Naive thymus-derived CD4-positive, alpha-beta T cell (primary cell): ENCODE data around the gene TXNL1. TPM values are rescaled to one million over a fixed set of nuclear protein-coding genes. Genes with fewer than 3 reads are reported as not detected.

Experiments
- ATAC-seq: fragments of 150-1000 bp; cut with Tn5 transposase; 2 replicates; pipeline ENCODE4 v1.10.0; 2021; ENCODE audit warnings: mild to moderate bottlenecking, moderate library complexity
- CTCF ChIA-PET: fragments of 350-600 bp; sonication (Branson Sonifier 250); formaldehyde crosslinking; loops from one replicate; lab custom pipeline; 2021; ENCODE audit warnings: antibody characterized with exemption; lab: Charles Lee
- POLR2A ChIA-PET: fragments of 350-600 bp; sonication (Branson Sonifier 250); formaldehyde crosslinking; loops from one replicate; lab custom pipeline; 2021; ENCODE audit warnings: antibody characterized with exemption, inconsistent platforms; lab: Charles Lee
- DNase-seq, 9 donors: peaks; one replicate each; pipeline versions ENCODE4 v3.0.0 to v3.0.0-alpha.2; 2020 to 2022; ENCODE audit warnings: mixed read lengths in 1 of 9
- H3K27ac ChIP-seq: one replicate; pipeline ENCODE4 v1.7.0; 2013; ENCODE audit warnings: mild to moderate bottlenecking, low read depth, low read length, moderate library complexity
- H3K27me3 ChIP-seq, 2 donors: one replicate each; pipeline ENCODE4 v1.7.0; 2013; ENCODE audit warnings: low read length in 2 of 2, mild to moderate bottlenecking in 2 of 2, moderate library complexity in 2 of 2; ENCODE audit not compliant: control insufficient read depth in 2 of 2, insufficient read depth in 2 of 2
- H3K36me3 ChIP-seq, 3 experiments: 1 replicate in 2 of 3; 2 replicates in 1 of 3; pipeline ENCODE4 v1.7.0; 2013; ENCODE audit warnings: low read length in 3 of 3, mild to moderate bottlenecking in 3 of 3, moderate library complexity in 1 of 3; ENCODE audit not compliant: insufficient read depth in 3 of 3, control insufficient read depth in 2 of 3
- H3K4me1 ChIP-seq, 2 donors: one replicate each; pipeline ENCODE4 v1.7.0; 2013; ENCODE audit warnings: low read length in 2 of 2, mild to moderate bottlenecking in 2 of 2, moderate library complexity in 1 of 2; ENCODE audit not compliant: control insufficient read depth in 2 of 2, insufficient read depth in 2 of 2
- H3K4me3 ChIP-seq: 2 replicates; pipeline ENCODE4 v1.7.0; 2013; ENCODE audit warnings: mild to moderate bottlenecking, low read length
- H3K9me3 ChIP-seq, 3 experiments: 1 replicate in 2 of 3; 2 replicates in 1 of 3; pipeline ENCODE4 v1.7.0; 2013; ENCODE audit warnings: low read length in 3 of 3; ENCODE audit not compliant: control insufficient read depth in 2 of 3
- H3K27ac Mint-ChIP-seq, 9 donors: one replicate each; pipeline ENCODE4 v1.8.0; 2020 to 2022; ENCODE audit warnings: mixed read lengths in 9 of 9, mild to moderate bottlenecking in 8 of 9, moderate library complexity in 5 of 9, inconsistent platforms in 2 of 9
- H3K27me3 Mint-ChIP-seq, 5 donors: one replicate each; pipeline ENCODE4 v1.8.0; 2021 to 2022; ENCODE audit warnings: mixed read lengths in 5 of 5, mild to moderate bottlenecking in 1 of 5
- H3K36me3 Mint-ChIP-seq, 5 donors: one replicate each; pipeline ENCODE4 v1.8.0; 2020 to 2022; ENCODE audit warnings: mixed read lengths in 5 of 5, mild to moderate bottlenecking in 3 of 5, inconsistent platforms in 1 of 5
- H3K4me1 Mint-ChIP-seq, 7 donors: one replicate each; pipeline ENCODE4 v1.8.0; 2020 to 2022; ENCODE audit warnings: mixed read lengths in 7 of 7, mild to moderate bottlenecking in 3 of 7, inconsistent platforms in 1 of 7
- H3K4me3 Mint-ChIP-seq, 10 donors: one replicate each; pipeline ENCODE4 v1.8.0; 2020 to 2022; ENCODE audit warnings: mild to moderate bottlenecking in 10 of 10, mixed read lengths in 10 of 10, moderate library complexity in 6 of 10, inconsistent platforms in 2 of 10
- H3K9me3 Mint-ChIP-seq, 11 donors: one replicate each; pipeline ENCODE4 v1.8.0; 2020 to 2022; ENCODE audit warnings: mixed read lengths in 11 of 11, mild to moderate bottlenecking in 4 of 11, inconsistent platforms in 1 of 11, moderate library complexity in 1 of 11
- intact Hi-C, 2 donors: fragments of 100-400 bp; cut with micrococcal nuclease; formaldehyde crosslinking; loops; one replicate each; pipeline ENCODE4 v1.15.1; 2023
- polyA plus RNA-seq, 2 donors: library from polyadenylated mRNA; unstranded; fragments of 300-500 nt; fragmentation: Illumina TruSeq; gene quantifications; one replicate each; pipeline ENCODE4 v1.2.3, GENCODE V29; 2021
- total RNA-seq, 6 experiments: library from RNA in 5 of 6; stranded (reverse) in 5 of 6; gene quantifications; 1 replicate in 5 of 6; 2 replicates in 1 of 6; pipeline ENCODE4 v1.2.3 and lab custom pipeline; 2021 to 2026

TXNL1 gene
- total and polyA plus RNA-seq, 7 experiments from 2014 or later: 32.4 to 65.5 (median 44.3) TPM

DNA sequence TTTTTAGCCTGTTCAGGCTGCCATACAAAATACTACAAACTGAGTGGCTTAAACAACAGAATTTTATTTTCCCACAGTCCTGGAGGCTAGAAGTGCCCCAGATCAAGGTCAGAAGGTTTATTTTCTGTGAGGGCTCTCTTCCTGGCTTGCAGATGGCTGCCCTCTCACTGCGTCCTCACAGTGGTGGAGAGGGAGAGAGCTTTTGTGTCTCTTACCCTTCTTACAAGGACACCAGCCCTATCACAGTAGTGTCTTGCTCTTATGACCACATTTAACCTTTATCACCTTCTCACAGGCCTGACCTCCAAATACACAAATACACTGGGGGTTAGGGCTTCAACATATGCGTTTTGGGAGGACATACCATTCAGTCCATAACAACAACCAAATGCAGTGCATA is 24.5 kb upstream of the TXNL1 start:
- H3K27me3 Mint-ChIP-seq: no peaks in the 10 kb centered on the region
- H3K27ac ChIP-seq: no peak overlapping the region
- no peaks in the 10 kb centered on the region for H3K4me1 ChIP-seq
- peaks cover 19 to 78% (median 66%) of the 10 kb centered on the region in 7 donors for H3K4me1 Mint-ChIP-seq
- no peaks in the 10 kb centered on the region for H3K36me3 ChIP-seq
- no peak overlapping the region for H3K27ac Mint-ChIP-seq
- peaks cover 5 to 21% (median 12%) of the 10 kb centered on the region in 5 donors for H3K36me3 Mint-ChIP-seq
- no peak overlapping the region for H3K4me3 Mint-ChIP-seq
- CTCF ChIA-PET: no interaction called here
- intact Hi-C loops: loop anchor here in 1 of 2 donors (1.0 kb wide), 1 partner anchor 8 kb away; no protein-coding TSS in a partner anchor
- H3K27me3 ChIP-seq: no peaks in the 10 kb centered on the region
- POLR2A ChIA-PET: no interaction called here
- H3K4me3 ChIP-seq: no peak overlapping the region
- ATAC-seq: no peak
- H3K9me3 Mint-ChIP-seq: peaks cover 0 to 2% (median 0%) of the 10 kb centered on the region in 11 donors
- no peaks in the 10 kb centered on the region for H3K9me3 ChIP-seq
- no peak for DNase-seq

DNA sequence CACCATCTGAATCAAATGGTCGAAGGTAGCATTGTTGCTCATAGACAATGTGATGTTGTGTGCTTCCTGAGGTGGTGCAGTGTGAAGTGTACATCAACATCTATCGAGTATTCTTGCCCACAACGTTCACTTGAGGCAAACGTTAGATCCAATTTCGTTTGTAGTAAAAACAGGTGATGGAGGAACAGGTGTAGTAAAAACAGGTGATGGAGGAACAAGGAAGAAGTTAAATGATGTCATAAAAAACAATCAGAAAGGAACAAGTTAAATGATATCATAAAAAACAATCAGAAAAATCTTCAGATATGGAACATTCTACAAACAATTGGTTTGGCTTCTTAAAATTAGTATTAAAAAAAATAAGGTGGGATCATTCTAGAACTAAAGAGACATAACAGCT is 24.1 kb upstream of the TXNL1 start:
- CTCF ChIA-PET: no interaction called here
- Mint-ChIP-seq H3K27me3 (no peaks in the 10 kb centered on the region), H3K4me1 (peaks cover 19 to 74% (median 62%) of the 10 kb centered on the region in 7 donors), H3K4me3 (no peak overlapping the region), H3K36me3 (peaks cover 5 to 21% (median 12%) of the 10 kb centered on the region in 5 donors), H3K27ac (no peak overlapping the region), H3K9me3 (peaks cover 0 to 2% (median 0%) of the 10 kb centered on the region in 11 donors)
- intact Hi-C loops: no loop called here
- H3K27me3 ChIP-seq: no peaks in the 10 kb centered on the region
- no peak overlapping the region for H3K4me3 ChIP-seq
- no peak for ATAC-seq
- H3K4me1 ChIP-seq: no peaks in the 10 kb centered on the region
- POLR2A ChIA-PET: no interaction called here
- no peaks in the 10 kb centered on the region for H3K36me3 ChIP-seq
- DNase-seq: no peak
- H3K9me3 ChIP-seq: no peaks in the 10 kb centered on the region
- H3K27ac ChIP-seq: no peak overlapping the region

DNA sequence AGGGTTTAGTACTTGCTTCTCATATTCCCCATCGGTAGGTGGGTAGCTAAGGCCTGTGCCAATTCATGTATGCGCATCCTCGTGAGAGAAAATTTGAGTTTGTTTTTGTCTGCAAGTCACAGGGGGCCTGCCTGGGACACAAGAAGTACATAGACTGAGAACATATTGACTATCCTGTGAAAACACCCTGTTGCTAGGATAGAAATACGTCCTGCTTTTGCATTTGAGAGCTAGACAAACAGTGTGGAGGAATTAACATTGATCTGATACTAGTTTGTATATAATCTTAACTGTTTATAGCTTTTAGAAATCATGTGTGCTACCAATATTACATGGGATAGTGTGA is 23.6 kb upstream of the TXNL1 start:
- Histone ChIP-seq H3K9me3 (no peaks in the 10 kb centered on the region), H3K4me1 (no peaks in the 10 kb centered on the region), H3K4me3 (no peak overlapping the region), H3K27me3 (no peaks in the 10 kb centered on the region), H3K27ac (no peak overlapping the region), H3K36me3 (no peaks in the 10 kb centered on the region)
- no peak overlapping the region for H3K4me3 Mint-ChIP-seq
- ChIA-PET POLR2A (no interaction called here), CTCF (no interaction called here)
- peaks cover 5 to 21% (median 12%) of the 10 kb centered on the region in 5 donors for H3K36me3 Mint-ChIP-seq
- peaks cover 19 to 71% (median 57%) of the 10 kb centered on the region in 7 donors for H3K4me1 Mint-ChIP-seq
- H3K27me3 Mint-ChIP-seq: no peaks in the 10 kb centered on the region
- no peak for DNase-seq
- no peak overlapping the region for H3K27ac Mint-ChIP-seq
- no peak for ATAC-seq
- H3K9me3 Mint-ChIP-seq: peaks cover 0 to 2% (median 0%) of the 10 kb centered on the region in 11 donors
- intact Hi-C loops: no loop called here

DNA sequence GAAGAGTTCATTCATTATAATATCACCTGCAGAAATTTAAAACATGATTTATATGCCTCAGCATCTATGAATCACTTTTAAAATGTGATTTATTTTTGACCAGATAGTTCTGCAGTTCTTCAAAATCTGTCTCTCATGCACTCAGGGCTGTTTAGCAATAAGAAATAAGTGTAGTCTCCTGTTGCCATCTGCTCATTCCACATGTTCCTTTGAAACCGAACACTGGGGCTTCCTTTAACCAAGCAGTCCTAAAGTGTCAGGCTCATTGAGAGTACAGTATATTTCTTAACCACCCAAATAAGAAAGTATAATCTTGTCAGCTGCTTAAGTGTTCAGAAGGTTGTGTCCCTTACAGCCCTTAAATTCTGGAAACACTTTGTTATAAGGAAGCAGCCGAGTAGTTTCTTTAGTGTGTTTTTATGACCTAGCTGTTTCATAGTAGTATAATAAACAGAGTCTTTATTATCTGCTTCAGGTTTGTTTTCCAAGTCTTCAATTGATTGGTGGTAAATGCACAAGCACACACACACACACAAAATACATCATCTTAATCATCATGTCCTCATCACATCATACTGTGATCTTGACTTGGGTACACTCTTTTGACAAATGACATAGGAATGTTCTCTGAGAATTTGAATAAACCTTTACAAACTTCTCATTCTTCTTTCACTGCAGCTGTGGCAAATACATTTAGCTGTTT is 23.1 kb upstream of the TXNL1 start:
- H3K4me1 Mint-ChIP-seq: peaks cover 19 to 71% (median 57%) of the 10 kb centered on the region in 7 donors
- ChIA-PET CTCF (no interaction called here), POLR2A (interaction anchor here (1.3 kb wide), 1 partner anchor 9 kb away, joined by 3 read pairs; no protein-coding TSS in a partner anchor)
- H3K36me3 Mint-ChIP-seq: peaks cover 5 to 21% (median 12%) of the 10 kb centered on the region in 5 donors
- DNase-seq (no peak), ATAC-seq (no peak)
- H3K9me3 ChIP-seq: no peaks in the 10 kb centered on the region
- no peak overlapping the region for H3K4me3 ChIP-seq
- H3K4me1 ChIP-seq: no peaks in the 10 kb centered on the region
- no peaks in the 10 kb centered on the region for H3K36me3 ChIP-seq
- no peaks in the 10 kb centered on the region for H3K27me3 ChIP-seq
- intact Hi-C loops: no loop called here
- H3K27me3 Mint-ChIP-seq: no peaks in the 10 kb centered on the region
- no peak overlapping the region for H3K27ac ChIP-seq
- no peak overlapping the region for H3K4me3 Mint-ChIP-seq
- H3K9me3 Mint-ChIP-seq: peaks cover 0 to 2% (median 0%) of the 10 kb centered on the region in 11 donors
- H3K27ac Mint-ChIP-seq: no peak overlapping the region

DNA sequence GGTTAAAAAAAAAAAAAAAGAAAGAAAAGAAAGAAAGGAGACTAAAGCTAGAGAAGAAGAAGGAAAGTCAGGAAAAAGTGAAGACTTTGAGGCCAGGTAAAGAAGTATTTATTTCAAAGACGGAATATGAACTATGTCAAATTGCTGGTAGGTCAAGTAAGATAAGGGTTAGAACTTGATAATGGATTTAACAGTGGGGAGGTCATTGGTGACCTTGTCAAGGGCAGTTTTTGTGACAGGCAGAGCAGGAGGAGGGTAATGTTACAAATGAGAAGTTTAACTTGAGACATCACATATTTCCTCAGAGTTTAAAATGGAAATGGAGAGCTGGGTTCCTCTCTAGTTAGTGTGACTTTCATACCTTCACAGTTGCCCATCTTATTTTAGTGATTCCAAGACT is 22.3 kb upstream of the TXNL1 start:
- Histone ChIP-seq H3K27ac (no peak overlapping the region), H3K4me1 (no peaks in the 10 kb centered on the region), H3K4me3 (no peak overlapping the region), H3K36me3 (no peaks in the 10 kb centered on the region), H3K9me3 (no peaks in the 10 kb centered on the region), H3K27me3 (no peaks in the 10 kb centered on the region)
- no peaks in the 10 kb centered on the region for H3K27me3 Mint-ChIP-seq
- H3K4me1 Mint-ChIP-seq: peaks cover 19 to 73% (median 59%) of the 10 kb centered on the region in 7 donors
- ChIA-PET CTCF (no interaction called here), POLR2A (interaction anchor here (1.3 kb wide), 1 partner anchor 8 kb away, joined by 3 read pairs; no protein-coding TSS in a partner anchor)
- H3K4me3 Mint-ChIP-seq: no peak overlapping the region
- H3K9me3 Mint-ChIP-seq: peaks cover 0 to 2% (median 0%) of the 10 kb centered on the region in 11 donors
- peaks cover 5 to 21% (median 12%) of the 10 kb centered on the region in 5 donors for H3K36me3 Mint-ChIP-seq
- DNase-seq (no peak), ATAC-seq (no peak)
- H3K27ac Mint-ChIP-seq: no peak overlapping the region
- intact Hi-C loops: no loop called here

DNA sequence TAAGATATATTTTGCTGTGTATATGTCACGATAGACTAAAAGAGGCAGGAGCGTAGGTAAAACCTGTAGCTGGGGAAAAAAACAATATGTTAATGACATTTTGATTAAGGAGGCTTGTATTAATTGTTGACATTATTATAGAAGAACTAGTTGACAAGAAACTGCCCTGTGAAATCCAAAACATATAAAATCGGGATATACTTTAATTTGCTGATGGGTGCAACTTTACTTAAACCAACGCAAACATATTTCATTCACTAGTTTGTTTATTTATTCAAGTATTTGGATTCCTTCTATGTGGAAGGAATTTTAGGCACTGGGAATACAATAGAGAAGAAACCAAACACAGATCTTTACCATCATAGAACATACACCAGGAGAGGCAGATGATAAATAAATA is 20.7 kb upstream of the TXNL1 start:
- CTCF ChIA-PET: interaction anchor here (0.9 kb wide), 1 partner anchor 43 kb away, joined by 3 read pairs; no protein-coding TSS in a partner anchor

More for the DNA sequence above, 20.7 kb upstream of the TXNL1 start:
- Histone ChIP-seq H3K9me3 (no peaks in the 10 kb centered on the region), H3K27me3 (no peaks in the 10 kb centered on the region), H3K36me3 (no peaks in the 10 kb centered on the region), H3K4me3 (no peak overlapping the region), H3K27ac (no peak overlapping the region), H3K4me1 (no peaks in the 10 kb centered on the region)
- Mint-ChIP-seq H3K27me3 (no peaks in the 10 kb centered on the region), H3K27ac (peak overlapping the region in 1 of 9 donors; percentile 15), H3K36me3 (peaks cover 5 to 21% (median 13%) of the 10 kb centered on the region in 5 donors), H3K9me3 (peaks cover 0 to under 1% (median 0%) of the 10 kb centered on the region in 11 donors), H3K4me3 (no peak overlapping the region), H3K4me1 (peaks cover 31 to 77% (median 61%) of the 10 kb centered on the region in 7 donors)
- ATAC-seq (no peak), DNase-seq (no peak)
- POLR2A ChIA-PET: no interaction called here
- intact Hi-C loops: no loop called here
